Liver (tissue), 9 donors: ENCODE data around the gene SKAP2. TPM values are rescaled to one million over a fixed set of nuclear protein-coding genes. Genes with fewer than 3 reads are reported as not detected.

Source experiments
- DNase-seq: peaks from one replicate; pipeline ENCODE4 v3.0.0-alpha.2; 2017; ENCODE audit warnings: low spot score
- H3K27ac ChIP-seq, 2 donors: one replicate each; pipeline ENCODE4 v1.7.0; 2013; ENCODE audit warnings: inconsistent platforms in 2 of 2, low read length in 2 of 2, control low read depth in 1 of 2, low read depth in 1 of 2, mild to moderate bottlenecking in 1 of 2
- H3K27me3 ChIP-seq, 4 donors: one replicate each; pipeline versions ENCODE4 v1.6.1 to v1.7.0; 2013; ENCODE audit warnings: low read length in 3 of 4, inconsistent platforms in 1 of 4, mild to moderate bottlenecking in 1 of 4, moderate library complexity in 1 of 4; ENCODE audit not compliant: control insufficient read depth in 4 of 4, insufficient read depth in 4 of 4
- H3K36me3 ChIP-seq, 4 donors: one replicate each; pipeline versions ENCODE4 v1.6.1 to v1.7.0; 2013; ENCODE audit warnings: low read length in 3 of 4, mild to moderate bottlenecking in 3 of 4, low read depth in 1 of 4, moderate library complexity in 1 of 4; ENCODE audit not compliant: control insufficient read depth in 4 of 4, insufficient read depth in 3 of 4
- H3K4me1 ChIP-seq, 4 donors: one replicate each; pipeline versions ENCODE4 v1.6.1 to v1.7.0; 2013; ENCODE audit warnings: low read length in 3 of 4, mild to moderate bottlenecking in 3 of 4, moderate library complexity in 1 of 4; ENCODE audit not compliant: control insufficient read depth in 4 of 4, insufficient read depth in 4 of 4
- H3K4me3 ChIP-seq, 3 donors: one replicate each; pipeline versions ENCODE4 v1.6.1 to v1.7.0; 2013; ENCODE audit warnings: low read length in 3 of 3, control low read depth in 1 of 3, low read depth in 1 of 3, mild to moderate bottlenecking in 1 of 3
- H3K9ac ChIP-seq, 2 donors: one replicate each; pipeline ENCODE4 v1.7.0; 2013; ENCODE audit warnings: low read length in 2 of 2, mild to moderate bottlenecking in 2 of 2, moderate library complexity in 2 of 2, control low read depth in 1 of 2, low read depth in 1 of 2
- H3K9me3 ChIP-seq, 4 donors: one replicate each; pipeline versions ENCODE4 v1.6.1 to v1.7.0; 2013; ENCODE audit warnings: low read length in 3 of 4; ENCODE audit not compliant: control insufficient read depth in 4 of 4
- EGR1 ChIP-seq, 2 donors: IDR thresholded peaks; 2 replicates each; pipeline ENCODE4 v1.6.1; 2016 to 2018; ENCODE audit warnings: antibody characterized with exemption in 2 of 2, low read depth in 2 of 2
- FOXA2 ChIP-seq: IDR thresholded peaks from 2 replicates; pipeline ENCODE4 v1.6.1; 2016; ENCODE audit warnings: antibody characterized with exemption
- GABPA ChIP-seq, 2 donors: IDR thresholded peaks in 1 of 2; conservative IDR thresholded peaks in 1 of 2; 2 replicates each; pipeline ENCODE4 v1.6.1; 2016; ENCODE audit warnings: antibody characterized with exemption in 2 of 2, mild to moderate bottlenecking in 1 of 2, moderate library complexity in 1 of 2
- HNF4A ChIP-seq, 2 donors: conservative IDR thresholded peaks; 2 replicates each; pipeline ENCODE4 v1.6.1; 2016; ENCODE audit warnings: antibody characterized with exemption in 2 of 2, mild to moderate bottlenecking in 2 of 2
- HNF4G ChIP-seq: IDR thresholded peaks from 2 replicates; pipeline ENCODE4 v1.6.1; 2016; ENCODE audit warnings: antibody characterized with exemption
- JUND ChIP-seq, 2 donors: IDR thresholded peaks; 2 replicates each; pipeline ENCODE4 v1.6.1; 2016; ENCODE audit warnings: antibody characterized with exemption in 2 of 2
- NR2F2 ChIP-seq: IDR thresholded peaks from 2 replicates; pipeline ENCODE4 v1.6.1; 2016; ENCODE audit warnings: antibody characterized with exemption
- RAD21 ChIP-seq, 2 donors: IDR thresholded peaks; 2 replicates each; pipeline ENCODE4 v1.6.1; 2016; ENCODE audit warnings: antibody characterized with exemption in 2 of 2, mild to moderate bottlenecking in 2 of 2
- RXRA ChIP-seq, 2 donors: IDR thresholded peaks; 2 replicates each; pipeline ENCODE4 v1.6.1; 2017 to 2018; ENCODE audit warnings: antibody characterized with exemption in 2 of 2, mild to moderate bottlenecking in 1 of 2
- SP1 ChIP-seq: IDR thresholded peaks from 2 replicates; pipeline ENCODE4 v1.6.1; 2018; ENCODE audit warnings: antibody characterized with exemption, mild to moderate bottlenecking
- TAF1 ChIP-seq: conservative IDR thresholded peaks from 2 replicates; pipeline ENCODE4 v1.6.1; 2016; ENCODE audit warnings: antibody characterized with exemption, mild to moderate bottlenecking
- YY1 ChIP-seq: IDR thresholded peaks from 2 replicates; pipeline ENCODE4 v1.6.1; 2016; ENCODE audit warnings: antibody characterized with exemption, mild to moderate bottlenecking
- WGBS: extraction: QIAGEN DNeasy Blood & Tissue Kit; methylation state at CpG from one replicate; pipeline ENCODE4 v1.1.7; 2013; 5-methylcytosine and 5-hydroxymethylcytosine counted together
- polyA plus RNA-seq, 2 donors: library from polyadenylated mRNA; stranded (reverse) in 1 of 2; unstranded in 1 of 2; fragments of 200-250 nt in 1 of 2; fragments of >200 nt in 1 of 2; fragmentation: Nextera tagmentation in 1 of 2; extraction: Ambion mirVana in 1 of 2; gene quantifications; one replicate each; pipeline versions ENCODE4 v1.2.1 to v1.2.3, GENCODE V29; 2013 to 2015
- total RNA-seq, 2 donors: library from RNA; depleted of rRNA; stranded (reverse); fragments of >200 nt; gene quantifications; one replicate each; pipeline ENCODE4 v1.2.3, GENCODE V29; 2014
- TF ChIP-seq, protein P1 (sequence below): IDR thresholded peaks from 2 replicates; pipeline ENCODE4 v1.6.1; 2016; ENCODE audit warnings: antibody characterized with exemption
- TF ChIP-seq, protein P2 (sequence below): IDR thresholded peaks from 2 replicates; pipeline ENCODE4 v1.6.1; 2016; ENCODE audit warnings: antibody characterized with exemption
- TF ChIP-seq, protein P3 (sequence below): IDR thresholded peaks from 2 replicates; pipeline ENCODE4 v1.6.1; 2016; ENCODE audit warnings: antibody characterized with exemption
- TF ChIP-seq, protein P4 (sequence below): fragments of 150-350 bp; IDR thresholded peaks from 2 replicates; pipeline ENCODE4 v1.5.1; 2017; ENCODE audit warnings: improper control_type of control experiment, low read depth, low read length; ENCODE audit not compliant: missing input control
- TF ChIP-seq, protein P5 (sequence below): IDR thresholded peaks from 2 replicates; pipeline ENCODE4 v1.6.1; 2016; ENCODE audit warnings: antibody characterized with exemption, mild to moderate bottlenecking
- donor health status: healthy.
- donor health status: healthy.
- donor health status: healthy.
- donor health status: healthy.
- donor health status: healthy.

Gene SKAP2
- total and polyA plus RNA-seq, 4 donors: 3.4 to 9.2 (median 5.1) TPM

DNA sequence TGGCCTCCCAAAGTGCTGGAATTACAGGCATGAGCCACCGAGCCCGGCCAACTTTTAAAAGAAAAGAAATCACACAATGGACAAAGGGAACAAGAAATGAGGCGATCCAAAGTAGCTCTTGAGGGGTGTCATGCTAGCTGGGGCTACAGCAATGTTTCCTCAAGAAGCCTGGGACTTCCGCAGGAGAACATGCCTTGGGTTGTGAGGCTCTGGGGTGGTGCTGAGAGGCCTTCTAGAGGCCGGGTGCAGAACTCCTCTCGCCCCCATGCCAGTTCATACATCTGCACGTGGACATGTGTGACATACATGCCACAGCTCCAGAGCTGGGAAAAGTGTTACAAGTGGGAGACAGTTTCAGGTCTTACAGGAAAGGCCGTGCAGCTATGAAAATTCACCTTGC, 238.2 kb downstream of the SKAP2 start (continued):
- TF ChIP-seq, protein P1, sequence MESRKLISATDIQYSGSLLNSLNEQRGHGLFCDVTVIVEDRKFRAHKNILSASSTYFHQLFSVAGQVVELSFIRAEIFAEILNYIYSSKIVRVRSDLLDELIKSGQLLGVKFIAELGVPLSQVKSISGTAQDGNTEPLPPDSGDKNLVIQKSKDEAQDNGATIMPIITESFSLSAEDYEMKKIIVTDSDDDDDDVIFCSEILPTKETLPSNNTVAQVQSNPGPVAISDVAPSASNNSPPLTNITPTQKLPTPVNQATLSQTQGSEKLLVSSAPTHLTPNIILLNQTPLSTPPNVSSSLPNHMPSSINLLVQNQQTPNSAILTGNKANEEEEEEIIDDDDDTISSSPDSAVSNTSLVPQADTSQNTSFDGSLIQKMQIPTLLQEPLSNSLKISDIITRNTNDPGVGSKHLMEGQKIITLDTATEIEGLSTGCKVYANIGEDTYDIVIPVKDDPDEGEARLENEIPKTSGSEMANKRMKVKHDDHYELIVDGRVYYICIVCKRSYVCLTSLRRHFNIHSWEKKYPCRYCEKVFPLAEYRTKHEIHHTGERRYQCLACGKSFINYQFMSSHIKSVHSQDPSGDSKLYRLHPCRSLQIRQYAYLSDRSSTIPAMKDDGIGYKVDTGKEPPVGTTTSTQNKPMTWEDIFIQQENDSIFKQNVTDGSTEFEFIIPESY: no peak
- TF ChIP-seq HNF4G (no peak), RXRA (IDR thresholded peaks at IDR 0.05) (no peak), SP1 (no peak), GABPA (IDR thresholded peaks at IDR 0.05 in 1 of 2, conservative IDR thresholded peaks at IDR 0.05 in 1 of 2) (no peak), RAD21 (IDR thresholded peaks at IDR 0.05) (no peak)
- TF ChIP-seq, protein P2, sequence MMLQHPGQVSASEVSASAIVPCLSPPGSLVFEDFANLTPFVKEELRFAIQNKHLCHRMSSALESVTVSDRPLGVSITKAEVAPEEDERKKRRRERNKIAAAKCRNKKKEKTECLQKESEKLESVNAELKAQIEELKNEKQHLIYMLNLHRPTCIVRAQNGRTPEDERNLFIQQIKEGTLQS: no peak
- TF ChIP-seq, protein P3, sequence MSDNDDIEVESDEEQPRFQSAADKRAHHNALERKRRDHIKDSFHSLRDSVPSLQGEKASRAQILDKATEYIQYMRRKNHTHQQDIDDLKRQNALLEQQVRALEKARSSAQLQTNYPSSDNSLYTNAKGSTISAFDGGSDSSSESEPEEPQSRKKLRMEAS: no peak

DNA sequence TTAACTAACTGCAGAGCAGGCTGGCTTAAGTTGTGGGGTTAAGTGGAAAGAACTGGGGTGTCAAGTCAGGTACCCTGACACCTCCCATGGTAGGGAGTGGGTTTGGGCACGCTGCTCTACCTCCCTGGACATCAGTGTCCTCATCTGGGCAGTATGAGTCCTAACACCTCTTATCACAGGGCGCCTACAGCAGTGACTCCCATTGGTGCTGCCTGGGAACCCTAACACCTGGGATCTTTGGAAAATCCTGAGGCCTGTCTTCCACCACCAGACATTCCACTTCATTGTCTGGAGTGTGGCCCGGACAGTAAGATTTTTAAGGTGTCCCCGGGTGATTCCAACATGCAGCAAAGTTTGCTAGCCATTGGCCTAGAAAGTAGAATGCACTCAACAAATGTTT, 239.1 kb downstream of the SKAP2 start:
- no peak for TF ChIP-seq GABPA (IDR thresholded peaks at IDR 0.05 in 1 of 2, conservative IDR thresholded peaks at IDR 0.05 in 1 of 2)
- TF ChIP-seq, protein P2: no peak
- no peak for TF ChIP-seq SP1
- TF ChIP-seq HNF4A (conservative IDR thresholded peaks at IDR 0.05): no peak
- no peak for TF ChIP-seq YY1
- TF ChIP-seq RAD21 (IDR thresholded peaks at IDR 0.05): no peak
- TF ChIP-seq NR2F2: no peak
- TF ChIP-seq JUND (IDR thresholded peaks at IDR 0.05): no peak
- TF ChIP-seq, protein P4, sequence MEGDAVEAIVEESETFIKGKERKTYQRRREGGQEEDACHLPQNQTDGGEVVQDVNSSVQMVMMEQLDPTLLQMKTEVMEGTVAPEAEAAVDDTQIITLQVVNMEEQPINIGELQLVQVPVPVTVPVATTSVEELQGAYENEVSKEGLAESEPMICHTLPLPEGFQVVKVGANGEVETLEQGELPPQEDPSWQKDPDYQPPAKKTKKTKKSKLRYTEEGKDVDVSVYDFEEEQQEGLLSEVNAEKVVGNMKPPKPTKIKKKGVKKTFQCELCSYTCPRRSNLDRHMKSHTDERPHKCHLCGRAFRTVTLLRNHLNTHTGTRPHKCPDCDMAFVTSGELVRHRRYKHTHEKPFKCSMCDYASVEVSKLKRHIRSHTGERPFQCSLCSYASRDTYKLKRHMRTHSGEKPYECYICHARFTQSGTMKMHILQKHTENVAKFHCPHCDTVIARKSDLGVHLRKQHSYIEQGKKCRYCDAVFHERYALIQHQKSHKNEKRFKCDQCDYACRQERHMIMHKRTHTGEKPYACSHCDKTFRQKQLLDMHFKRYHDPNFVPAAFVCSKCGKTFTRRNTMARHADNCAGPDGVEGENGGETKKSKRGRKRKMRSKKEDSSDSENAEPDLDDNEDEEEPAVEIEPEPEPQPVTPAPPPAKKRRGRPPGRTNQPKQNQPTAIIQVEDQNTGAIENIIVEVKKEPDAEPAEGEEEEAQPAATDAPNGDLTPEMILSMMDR: no peak
- TF ChIP-seq, protein P5, sequence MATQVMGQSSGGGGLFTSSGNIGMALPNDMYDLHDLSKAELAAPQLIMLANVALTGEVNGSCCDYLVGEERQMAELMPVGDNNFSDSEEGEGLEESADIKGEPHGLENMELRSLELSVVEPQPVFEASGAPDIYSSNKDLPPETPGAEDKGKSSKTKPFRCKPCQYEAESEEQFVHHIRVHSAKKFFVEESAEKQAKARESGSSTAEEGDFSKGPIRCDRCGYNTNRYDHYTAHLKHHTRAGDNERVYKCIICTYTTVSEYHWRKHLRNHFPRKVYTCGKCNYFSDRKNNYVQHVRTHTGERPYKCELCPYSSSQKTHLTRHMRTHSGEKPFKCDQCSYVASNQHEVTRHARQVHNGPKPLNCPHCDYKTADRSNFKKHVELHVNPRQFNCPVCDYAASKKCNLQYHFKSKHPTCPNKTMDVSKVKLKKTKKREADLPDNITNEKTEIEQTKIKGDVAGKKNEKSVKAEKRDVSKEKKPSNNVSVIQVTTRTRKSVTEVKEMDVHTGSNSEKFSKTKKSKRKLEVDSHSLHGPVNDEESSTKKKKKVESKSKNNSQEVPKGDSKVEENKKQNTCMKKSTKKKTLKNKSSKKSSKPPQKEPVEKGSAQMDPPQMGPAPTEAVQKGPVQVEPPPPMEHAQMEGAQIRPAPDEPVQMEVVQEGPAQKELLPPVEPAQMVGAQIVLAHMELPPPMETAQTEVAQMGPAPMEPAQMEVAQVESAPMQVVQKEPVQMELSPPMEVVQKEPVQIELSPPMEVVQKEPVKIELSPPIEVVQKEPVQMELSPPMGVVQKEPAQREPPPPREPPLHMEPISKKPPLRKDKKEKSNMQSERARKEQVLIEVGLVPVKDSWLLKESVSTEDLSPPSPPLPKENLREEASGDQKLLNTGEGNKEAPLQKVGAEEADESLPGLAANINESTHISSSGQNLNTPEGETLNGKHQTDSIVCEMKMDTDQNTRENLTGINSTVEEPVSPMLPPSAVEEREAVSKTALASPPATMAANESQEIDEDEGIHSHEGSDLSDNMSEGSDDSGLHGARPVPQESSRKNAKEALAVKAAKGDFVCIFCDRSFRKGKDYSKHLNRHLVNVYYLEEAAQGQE: no peak
- TF ChIP-seq, protein P3: no peak
- TF ChIP-seq RXRA (IDR thresholded peaks at IDR 0.05): no peak
- no peak for TF ChIP-seq HNF4G
- TF ChIP-seq TAF1: no peak
- TF ChIP-seq, protein P1: no peak
- no peak for TF ChIP-seq EGR1 (IDR thresholded peaks at IDR 0.05; ENCODE audit: low read depth in 2 of 2)
- no peak for TF ChIP-seq FOXA2
- H3K36me3 ChIP-seq: no peaks in the 10 kb centered on the region
- WGBS: 91% methylated on average over 4 of the region's 4 CpGs
- H3K27ac ChIP-seq: no peak overlapping the region
- DNase-seq: no peak
- no peaks in the 10 kb centered on the region for H3K9me3 ChIP-seq
- no peaks in the 10 kb centered on the region for H3K27me3 ChIP-seq
- no peak overlapping the region for H3K9ac ChIP-seq
- no peak overlapping the region for H3K4me3 ChIP-seq
- H3K4me1 ChIP-seq: no peaks in the 10 kb centered on the region
